Adrenal gland (tissue), 5 donors: ENCODE measurements around the gene CDK9.
"Not testable (repeated sequence)": the region's sequence is repeated elsewhere in the genome, so short reads cannot be mapped to it uniquely, and the experiment has no call there.

Source experiments
- POLR2A ChIP-seq, 2 donors: fragments of 450-650 bp; IDR thresholded peaks; one replicate each; pipeline ENCODE4 v1.6.1; 2017; ENCODE audit warnings: antibody characterized with exemption in 2 of 2, mild to moderate bottlenecking in 2 of 2, moderate library complexity in 1 of 2
- TF ChIP-seq, protein P1 (sequence below), 6 experiments: fragments of 450-650 bp in 4 of 6; fragments of 200-600 bp in 2 of 6; sonication (generic) in 1 of 6; IDR thresholded peaks; 1 replicate in 5 of 6; 2 replicates in 1 of 6; pipeline versions ENCODE4 v1.5.1 to v1.8.0; 2016 to 2021; ENCODE audit warnings: antibody characterized with exemption in 6 of 6, mild to moderate bottlenecking in 2 of 6, moderate library complexity in 1 of 6
- donor health status: DM: no; HTN: no; CAD: no.

DNA sequence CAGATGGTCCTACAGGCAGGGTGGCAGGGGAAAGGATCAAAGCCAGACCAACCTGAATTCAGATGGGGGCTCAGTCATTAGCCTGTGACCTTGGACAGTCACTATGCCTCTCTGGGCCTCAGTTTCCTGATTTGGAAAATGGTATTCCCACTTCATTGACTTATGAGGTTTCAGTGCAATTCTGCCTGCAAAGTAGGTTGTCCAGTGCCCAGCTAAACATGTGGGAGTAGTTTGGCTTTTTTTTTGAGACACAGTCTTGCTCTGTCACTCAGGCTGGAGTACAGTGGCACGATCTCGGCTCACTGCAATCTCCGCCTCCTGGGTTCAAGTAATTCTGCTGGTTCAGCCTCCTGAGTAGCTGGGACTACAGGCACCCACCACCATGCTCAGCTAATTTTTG lies 50.7 kb downstream of the CDK9 start:
- TF ChIP-seq, protein P1, sequence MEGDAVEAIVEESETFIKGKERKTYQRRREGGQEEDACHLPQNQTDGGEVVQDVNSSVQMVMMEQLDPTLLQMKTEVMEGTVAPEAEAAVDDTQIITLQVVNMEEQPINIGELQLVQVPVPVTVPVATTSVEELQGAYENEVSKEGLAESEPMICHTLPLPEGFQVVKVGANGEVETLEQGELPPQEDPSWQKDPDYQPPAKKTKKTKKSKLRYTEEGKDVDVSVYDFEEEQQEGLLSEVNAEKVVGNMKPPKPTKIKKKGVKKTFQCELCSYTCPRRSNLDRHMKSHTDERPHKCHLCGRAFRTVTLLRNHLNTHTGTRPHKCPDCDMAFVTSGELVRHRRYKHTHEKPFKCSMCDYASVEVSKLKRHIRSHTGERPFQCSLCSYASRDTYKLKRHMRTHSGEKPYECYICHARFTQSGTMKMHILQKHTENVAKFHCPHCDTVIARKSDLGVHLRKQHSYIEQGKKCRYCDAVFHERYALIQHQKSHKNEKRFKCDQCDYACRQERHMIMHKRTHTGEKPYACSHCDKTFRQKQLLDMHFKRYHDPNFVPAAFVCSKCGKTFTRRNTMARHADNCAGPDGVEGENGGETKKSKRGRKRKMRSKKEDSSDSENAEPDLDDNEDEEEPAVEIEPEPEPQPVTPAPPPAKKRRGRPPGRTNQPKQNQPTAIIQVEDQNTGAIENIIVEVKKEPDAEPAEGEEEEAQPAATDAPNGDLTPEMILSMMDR (IDR thresholded peaks at IDR 0.05): not testable (repeated sequence)
- not testable (repeated sequence) for TF ChIP-seq POLR2A (IDR thresholded peaks at IDR 0.05)
